HG03097 (cell line): ENCODE measurements around the gene SRSF7.
"Not testable (repeated sequence)": the region's sequence is repeated elsewhere in the genome, so short reads cannot be mapped to it uniquely, and the experiment has no call there.

Source experiments
- ATAC-seq: cut with Tn5 transposase; IDR thresholded peaks from one replicate; pipeline ENCODE4 v1.9.1; 2021; ENCODE audit not compliant: unreplicated experiment, low FRiP score

Gene SRSF7

GRCh38 chr2:38706846-38707345, 44.3 kb downstream of the SRSF7 start:
- ATAC-seq = no peak

DNA sequence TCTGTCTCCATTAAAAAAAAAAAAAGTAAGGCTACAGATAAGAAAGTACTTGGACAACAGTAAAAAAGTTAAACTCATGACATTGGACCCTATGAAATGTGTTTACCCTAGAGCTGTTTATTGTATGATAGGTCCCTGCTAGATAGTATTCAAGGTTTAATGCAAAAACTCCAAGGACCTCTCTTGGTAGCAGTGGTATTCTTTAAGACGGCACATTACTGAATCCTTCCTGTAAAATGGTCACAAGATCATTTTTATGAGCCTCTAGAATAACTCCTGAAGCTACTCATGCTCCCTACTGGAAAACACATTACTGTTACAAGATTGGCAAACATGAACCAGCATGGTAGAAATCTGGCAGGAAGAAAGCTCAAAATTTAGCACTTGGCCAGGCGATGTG, 46.5 kb downstream of the SRSF7 start:
- ATAC-seq = no peak

DNA sequence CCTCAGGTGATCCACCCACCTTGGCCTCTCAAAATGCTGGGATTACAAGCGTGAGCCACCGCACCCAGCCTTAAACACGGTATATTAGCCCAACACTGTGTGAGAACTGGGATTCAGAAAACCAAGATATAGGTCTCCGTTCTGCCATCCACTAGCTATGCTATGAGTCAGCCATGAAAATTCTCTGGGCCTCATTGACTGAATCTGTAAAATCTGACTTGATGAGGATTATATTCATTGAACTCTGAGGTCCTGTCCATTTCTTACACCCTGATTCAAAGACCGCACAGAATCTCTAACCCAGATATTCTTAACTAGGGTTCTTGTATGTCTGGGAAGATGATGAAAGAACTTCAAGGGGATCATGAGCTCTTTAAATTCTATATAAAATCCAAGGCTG, 47.8 kb downstream of the SRSF7 start:
- ATAC-seq = not testable (repeated sequence)

- no peak for ATAC-seq
Observed at GRCh38 chr2:38702413-38702812, 48.7 kb downstream of the SRSF7 start.

- no peak for ATAC-seq
Observed at GRCh38 chr2:38701542-38701941, 49.6 kb downstream of the SRSF7 start.

DNA sequence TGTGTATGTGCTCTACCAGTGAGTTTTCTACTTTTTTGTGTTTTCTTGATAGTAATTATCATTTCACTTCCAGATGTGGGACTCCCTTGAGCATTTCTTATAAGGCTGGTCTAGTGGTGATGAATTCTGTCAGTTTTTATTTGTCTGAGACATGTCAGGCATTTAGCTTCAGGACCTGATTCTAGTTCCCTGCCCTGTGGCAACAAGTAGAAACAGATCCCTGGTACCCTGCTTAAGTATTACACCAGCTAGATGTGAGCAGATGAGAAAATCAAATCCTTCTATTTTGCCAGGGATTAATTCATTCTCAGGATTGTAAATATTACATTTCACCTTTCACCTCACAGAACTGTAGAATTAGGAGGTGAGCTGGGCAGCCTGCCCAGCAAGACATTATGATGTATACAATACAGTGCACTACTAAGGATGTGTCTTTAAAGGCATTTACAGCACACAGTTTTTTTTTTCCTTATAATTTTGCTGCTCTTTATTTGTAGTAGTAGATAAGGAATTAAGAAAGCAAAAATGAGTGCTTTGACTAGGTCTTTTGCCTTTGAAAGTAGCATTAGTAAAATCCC, 50.2 kb downstream of the SRSF7 start:
- no peak for ATAC-seq

GRCh38 chr2:38700113-38700785, 50.9 kb downstream of the SRSF7 start:
- ATAC-seq = no peak

GRCh38 chr2:38698467-38699003, 52.6 kb downstream of the SRSF7 start:
- no peak for ATAC-seq

GRCh38 chr2:38697116-38697840, 53.9 kb downstream of the SRSF7 start:
- no peak for ATAC-seq
